Spleen (tissue), 7 donors: ENCODE measurements around the gene NANS.

Source experiments
- POLR2A ChIP-seq, 3 donors: fragments of 450-650 bp; IDR thresholded peaks; one replicate each; pipeline ENCODE4 v1.5.1; 2017; ENCODE audit warnings: antibody characterized with exemption in 3 of 3, mild to moderate bottlenecking in 1 of 3
- POLR2AphosphoS5 ChIP-seq, 3 donors: sonication (generic); formaldehyde crosslinking; IDR thresholded peaks; one replicate each; pipeline ENCODE4 v1.5.1; 2017; ENCODE audit warnings: antibody characterized with exemption in 3 of 3
- TF ChIP-seq, protein P1 (sequence below), 11 experiments: fragments of 200-600 bp in 7 of 11; fragments of 450-650 bp in 4 of 11; sonication (generic) in 4 of 11; IDR thresholded peaks in 8 of 11; conservative IDR thresholded peaks in 3 of 11; 1 replicate in 7 of 11; 2 replicates in 4 of 11; pipeline versions ENCODE4 v1.4.0 to v1.8.0; 2016 to 2021; ENCODE audit warnings: antibody characterized with exemption in 11 of 11, inconsistent platforms in 4 of 11, mild to moderate bottlenecking in 1 of 11
- donor health status: DM: no; HTN: no; CAD: no; lungs with moderate emphysema.
- donor health status: DM: no; HTN: no; CAD: no.
- donor health status: DM: no; HTN: no; CAD: no.

DNA sequence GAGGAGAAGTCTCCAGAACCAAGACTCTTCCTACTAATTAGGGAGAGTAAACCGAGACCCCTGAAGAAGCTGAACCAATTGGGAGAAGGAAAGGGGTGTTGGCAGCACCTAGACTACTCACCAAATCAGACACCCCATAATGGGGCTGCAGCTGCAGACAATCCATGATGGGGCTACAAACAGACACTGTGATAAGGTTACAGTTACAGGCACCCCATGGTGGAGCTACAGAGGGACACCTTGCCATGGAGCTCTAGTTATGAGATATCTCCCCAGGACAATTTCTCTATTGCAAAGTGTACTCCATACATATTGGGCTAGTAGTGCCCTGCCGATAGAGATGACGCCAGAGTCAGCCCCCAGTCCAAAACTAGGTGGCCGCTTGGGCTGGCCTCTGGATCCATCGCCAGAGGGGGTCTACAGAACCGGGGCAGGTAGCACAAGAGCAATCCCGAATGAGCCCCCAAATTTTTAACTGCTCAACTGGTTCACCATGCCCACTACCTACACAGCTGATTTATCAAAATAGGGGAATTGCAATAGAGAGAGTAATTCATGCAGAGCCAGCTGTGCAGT lies 2.1 kb upstream of the NANS start:
- TF ChIP-seq, protein P1, sequence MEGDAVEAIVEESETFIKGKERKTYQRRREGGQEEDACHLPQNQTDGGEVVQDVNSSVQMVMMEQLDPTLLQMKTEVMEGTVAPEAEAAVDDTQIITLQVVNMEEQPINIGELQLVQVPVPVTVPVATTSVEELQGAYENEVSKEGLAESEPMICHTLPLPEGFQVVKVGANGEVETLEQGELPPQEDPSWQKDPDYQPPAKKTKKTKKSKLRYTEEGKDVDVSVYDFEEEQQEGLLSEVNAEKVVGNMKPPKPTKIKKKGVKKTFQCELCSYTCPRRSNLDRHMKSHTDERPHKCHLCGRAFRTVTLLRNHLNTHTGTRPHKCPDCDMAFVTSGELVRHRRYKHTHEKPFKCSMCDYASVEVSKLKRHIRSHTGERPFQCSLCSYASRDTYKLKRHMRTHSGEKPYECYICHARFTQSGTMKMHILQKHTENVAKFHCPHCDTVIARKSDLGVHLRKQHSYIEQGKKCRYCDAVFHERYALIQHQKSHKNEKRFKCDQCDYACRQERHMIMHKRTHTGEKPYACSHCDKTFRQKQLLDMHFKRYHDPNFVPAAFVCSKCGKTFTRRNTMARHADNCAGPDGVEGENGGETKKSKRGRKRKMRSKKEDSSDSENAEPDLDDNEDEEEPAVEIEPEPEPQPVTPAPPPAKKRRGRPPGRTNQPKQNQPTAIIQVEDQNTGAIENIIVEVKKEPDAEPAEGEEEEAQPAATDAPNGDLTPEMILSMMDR (IDR thresholded peaks at IDR 0.05 in 8 of 11, conservative IDR thresholded peaks at IDR 0.05 in 3 of 11) = no peak
- no peak for TF ChIP-seq POLR2A (IDR thresholded peaks at IDR 0.05)
- no peak for TF ChIP-seq POLR2AphosphoS5 (IDR thresholded peaks at IDR 0.05)
